GM19452 (cell line): Measurements from ENCODE around the gene AKAP1.

ENCODE experiments used
- ATAC-seq: cut with Tn5 transposase; IDR thresholded peaks from one replicate; pipeline ENCODE4 v1.9.1; 2021; ENCODE audit not compliant: unreplicated experiment

The AKAP1 gene

GRCh38 chr17:57158325-57158724 is 73.3 kb downstream of the AKAP1 start:
- no peak for ATAC-seq

- no peak for ATAC-seq
Measured at GRCh38 chr17:57158795-57159194, 73.7 kb downstream of the AKAP1 start.

DNA sequence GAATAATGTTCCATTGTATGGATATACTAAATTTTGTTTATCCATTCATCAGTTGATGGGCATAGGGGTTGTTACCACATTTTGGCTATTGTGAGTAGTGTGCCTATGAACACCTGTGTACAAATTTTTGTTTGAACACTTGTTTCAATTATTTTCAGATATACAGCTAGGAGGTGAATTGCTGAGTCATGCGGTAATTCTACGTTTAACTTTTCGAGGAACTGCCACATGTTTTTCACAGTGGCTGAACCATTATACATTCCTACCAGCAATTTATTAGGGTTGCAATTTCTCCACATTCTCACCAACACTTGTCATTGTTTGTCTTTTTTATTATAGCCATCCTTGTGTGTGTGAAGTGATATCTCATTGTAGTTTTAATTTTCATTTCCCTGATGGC is 75.6 kb downstream of the AKAP1 start:
- ATAC-seq: no peak

- ATAC-seq: no peak
Measured at GRCh38 chr17:57164814-57165213, 79.8 kb downstream of the AKAP1 start.

DNA sequence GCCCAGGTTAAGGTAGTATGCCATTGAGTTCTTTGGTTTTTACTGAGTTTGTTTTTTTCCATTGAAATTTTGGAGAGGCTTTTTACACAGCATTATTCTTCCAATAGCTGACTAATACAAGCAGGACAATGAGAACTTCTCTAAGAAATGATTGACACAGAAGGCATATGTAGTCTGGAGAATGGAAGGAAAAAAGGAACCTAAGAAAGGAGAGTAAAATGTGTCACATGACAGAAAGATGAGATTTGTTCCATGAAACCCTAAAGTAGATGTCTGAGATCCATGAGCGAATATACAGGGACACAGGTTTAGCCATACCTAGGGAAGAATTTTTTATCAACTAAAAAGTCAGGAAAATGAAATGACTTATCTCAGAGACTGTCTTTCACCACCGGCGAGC is 80.7 kb downstream of the AKAP1 start:
- no peak for ATAC-seq

DNA sequence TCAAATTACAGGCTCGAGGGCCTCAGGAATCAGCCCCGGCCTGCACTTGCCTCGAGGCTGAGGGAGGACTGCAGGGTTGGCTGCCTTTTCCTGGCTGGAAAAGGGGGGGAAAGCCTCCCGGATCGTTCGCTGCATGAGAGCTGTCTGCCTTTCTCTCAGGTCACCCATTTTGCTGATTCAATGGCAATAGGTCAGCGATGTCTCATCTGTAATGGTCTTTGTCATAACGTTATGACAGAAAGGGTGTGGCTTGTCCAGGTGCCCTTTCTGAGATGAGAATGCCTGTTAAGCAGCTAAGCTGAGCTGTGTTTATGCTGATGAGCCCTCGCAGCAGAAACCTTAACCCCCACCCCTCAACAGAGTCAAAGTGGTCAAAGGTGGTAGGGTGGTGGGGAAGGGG is 81.8 kb downstream of the AKAP1 start:
- ATAC-seq: no peak

- ATAC-seq: no peak
Measured at GRCh38 chr17:57168695-57169094, 83.6 kb downstream of the AKAP1 start.

GRCh38 chr17:57170866-57171265 is 85.8 kb downstream of the AKAP1 start:
- ATAC-seq: no peak
